NCI-H82 treated with DMSO at 0.1 percent for 48 hours (cell line): Measurements from ENCODE around the gene ANKRD11.
A peak's percentile ranks its signal among the peaks of the same experiment; 100 is the strongest.

ENCODE experiments used
- DNase-seq: peaks from one replicate; lab custom pipeline; 2025; ENCODE audit not compliant: unreplicated experiment; lab: John Stamatoyannopoulos, UW

The ANKRD11 gene

DNA sequence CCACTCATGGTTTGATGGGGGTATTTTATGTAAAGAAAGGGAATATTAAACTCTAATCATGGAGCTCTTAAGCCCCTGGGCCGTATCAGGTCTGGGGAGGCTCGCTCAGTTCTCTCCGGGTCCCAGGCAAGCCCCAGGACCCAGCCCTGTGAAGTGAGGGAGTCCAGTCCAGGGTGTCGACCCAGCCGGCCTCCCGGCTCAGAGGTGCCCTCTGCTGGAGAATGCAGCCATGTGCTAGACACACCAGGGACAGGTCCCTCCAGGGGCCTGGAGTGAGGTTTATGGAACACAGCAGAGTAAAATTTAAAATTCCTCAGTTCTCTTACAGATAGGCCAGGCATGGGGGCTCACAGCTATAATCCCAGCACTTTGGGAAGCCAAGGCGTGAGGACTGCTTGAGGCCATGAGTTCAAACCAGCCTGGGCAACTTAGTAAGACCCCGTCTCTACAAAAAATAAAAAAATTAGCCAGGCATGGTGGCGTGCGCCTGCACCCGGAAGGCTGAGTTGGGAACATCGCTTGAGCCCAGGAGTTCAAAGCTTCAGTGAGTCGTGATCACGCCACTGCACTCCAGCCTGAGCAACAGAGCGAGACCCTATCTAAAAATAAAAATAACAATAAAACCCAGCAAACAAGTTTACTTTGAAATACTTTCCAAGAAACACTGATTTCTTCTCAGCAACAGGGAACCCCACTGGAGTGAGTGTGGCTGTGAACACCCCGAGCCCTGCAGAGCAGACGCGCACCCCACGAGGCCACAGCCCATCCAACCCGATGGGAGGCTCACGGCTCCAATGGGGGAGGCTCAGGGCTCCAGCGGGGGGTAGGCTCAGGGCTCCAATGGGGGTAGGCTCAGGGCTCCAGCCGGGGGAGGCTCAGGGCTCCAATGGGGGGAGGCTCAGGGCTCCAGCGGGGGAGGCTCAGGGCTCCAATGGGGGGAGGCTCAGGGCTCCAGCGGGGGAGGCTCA is 200.6 kb downstream of the ANKRD11 start:
- peak; percentile 10 for DNase-seq

GRCh38 chr16:89288966-89289365 is 201.4 kb downstream of the ANKRD11 start:
- DNase-seq, result no peak

GRCh38 chr16:89288577-89288844 is 201.8 kb downstream of the ANKRD11 start:
- no peak for DNase-seq

GRCh38 chr16:89287777-89288576 is 202.4 kb downstream of the ANKRD11 start:
- no peak for DNase-seq

GRCh38 chr16:89286096-89286495 is 204.3 kb downstream of the ANKRD11 start:
- DNase-seq, result no peak

DNA sequence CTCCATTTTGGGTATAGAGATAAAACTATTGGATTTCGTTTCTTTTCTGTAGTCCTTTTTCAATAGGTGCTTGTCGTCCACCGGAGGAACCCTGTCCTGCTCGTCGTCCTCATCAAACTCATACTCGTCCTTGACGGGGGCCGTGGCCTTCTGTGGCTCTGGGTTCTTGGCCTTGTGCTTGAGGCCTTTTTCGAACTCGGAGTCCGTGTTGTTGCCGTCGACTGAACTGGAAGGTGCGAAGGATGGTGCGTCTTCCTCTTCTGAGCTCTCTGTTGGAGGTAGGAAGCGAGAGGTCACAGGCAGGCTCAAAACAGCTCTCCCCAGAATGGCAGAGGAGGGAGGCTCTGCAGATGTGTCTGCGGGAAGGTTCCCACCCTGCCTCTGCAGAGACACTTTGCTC is 205.0 kb downstream of the ANKRD11 start:
- no peak for DNase-seq

- no peak for DNase-seq
Measured at GRCh38 chr16:89283449-89283848, 206.9 kb downstream of the ANKRD11 start.

DNA sequence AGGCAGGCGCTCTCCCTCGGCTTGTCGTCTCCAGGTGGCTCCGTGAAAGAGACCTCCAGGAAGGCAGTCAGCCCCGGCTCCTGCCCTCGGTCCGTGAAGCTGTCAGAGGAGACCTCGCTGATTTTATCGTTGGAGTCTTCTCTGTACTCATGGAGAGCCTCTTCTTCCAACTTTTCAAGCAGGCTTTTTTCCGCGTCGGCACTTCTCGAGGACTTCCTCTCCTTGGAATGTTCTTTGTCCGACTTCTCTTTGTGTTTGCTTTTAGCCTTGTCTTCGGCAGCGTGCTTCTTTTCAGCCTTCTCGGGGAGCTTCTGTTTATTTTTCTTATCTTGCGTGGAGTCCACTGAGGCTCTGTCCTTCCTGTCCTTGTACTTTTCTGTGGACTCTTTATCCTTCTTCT is 207.8 kb downstream of the ANKRD11 start:
- no peak for DNase-seq

GRCh38 chr16:89281829-89282228 is 208.5 kb downstream of the ANKRD11 start:
- no peak for DNase-seq

DNA sequence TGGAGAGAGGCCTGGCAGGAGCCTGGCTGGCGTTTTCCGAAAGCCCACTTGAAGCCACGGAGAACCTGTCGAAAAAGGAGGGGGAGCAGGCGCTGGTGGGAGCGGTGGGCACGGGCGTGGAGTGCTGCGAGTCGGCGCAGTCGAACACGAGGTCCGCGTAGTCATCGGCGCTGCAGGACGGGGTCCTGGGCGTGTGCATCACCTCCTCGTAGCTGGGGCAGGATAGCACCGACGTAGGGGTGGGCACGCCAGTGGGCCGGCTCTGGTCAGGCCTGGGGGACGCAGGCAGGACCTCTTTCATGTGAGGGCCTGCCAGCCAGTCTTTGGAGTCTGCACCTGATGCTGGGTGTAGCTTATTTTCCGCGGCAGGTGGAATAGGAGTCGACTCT is 209.2 kb downstream of the ANKRD11 start:
- no peak for DNase-seq

GRCh38 chr16:89280546-89281188 is 209.7 kb downstream of the ANKRD11 start:
- no peak for DNase-seq

DNA sequence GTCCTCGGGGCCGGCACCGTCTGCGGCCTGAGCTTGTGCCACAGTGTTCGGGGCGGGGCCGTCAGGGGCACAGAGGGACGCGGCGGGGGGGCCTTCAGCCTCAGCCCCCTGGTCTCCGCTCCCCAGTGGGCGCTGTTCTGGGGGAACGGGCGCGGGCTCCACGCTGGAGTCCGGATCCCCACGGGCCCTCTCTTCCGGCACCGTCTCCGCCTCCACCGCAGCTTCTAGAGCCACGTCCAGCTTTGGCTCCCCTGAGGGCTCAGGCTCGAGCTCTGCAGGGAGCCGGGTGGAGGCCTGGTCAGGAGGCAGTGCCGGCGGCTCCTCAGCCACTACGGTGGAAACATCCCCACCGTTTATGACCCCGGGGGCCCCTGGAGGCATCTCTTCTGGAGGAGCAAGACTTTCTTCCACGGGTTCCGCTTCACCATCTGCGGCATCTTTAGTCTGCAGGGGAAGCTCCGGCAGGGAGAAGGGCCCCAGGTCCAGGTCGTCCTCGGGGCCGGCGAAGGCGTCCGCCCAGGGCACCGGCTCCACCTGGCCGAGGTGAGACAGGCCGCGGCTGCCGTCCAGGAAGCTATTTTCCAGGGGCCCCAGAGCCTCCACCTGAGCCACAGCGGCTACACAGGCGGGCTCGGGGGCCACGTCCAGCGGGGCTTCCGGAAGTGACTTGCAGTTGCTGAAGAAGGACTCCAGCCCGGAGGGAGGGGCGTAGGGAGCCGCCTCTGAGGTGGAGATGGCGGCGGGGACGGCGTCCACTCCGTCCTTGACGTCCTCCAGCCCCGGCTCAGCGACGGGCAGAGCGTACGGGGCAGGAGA is 210.5 kb downstream of the ANKRD11 start:
- no peak for DNase-seq

GRCh38 chr16:89278441-89279240 is 211.7 kb downstream of the ANKRD11 start:
- DNase-seq, result no peak

DNA sequence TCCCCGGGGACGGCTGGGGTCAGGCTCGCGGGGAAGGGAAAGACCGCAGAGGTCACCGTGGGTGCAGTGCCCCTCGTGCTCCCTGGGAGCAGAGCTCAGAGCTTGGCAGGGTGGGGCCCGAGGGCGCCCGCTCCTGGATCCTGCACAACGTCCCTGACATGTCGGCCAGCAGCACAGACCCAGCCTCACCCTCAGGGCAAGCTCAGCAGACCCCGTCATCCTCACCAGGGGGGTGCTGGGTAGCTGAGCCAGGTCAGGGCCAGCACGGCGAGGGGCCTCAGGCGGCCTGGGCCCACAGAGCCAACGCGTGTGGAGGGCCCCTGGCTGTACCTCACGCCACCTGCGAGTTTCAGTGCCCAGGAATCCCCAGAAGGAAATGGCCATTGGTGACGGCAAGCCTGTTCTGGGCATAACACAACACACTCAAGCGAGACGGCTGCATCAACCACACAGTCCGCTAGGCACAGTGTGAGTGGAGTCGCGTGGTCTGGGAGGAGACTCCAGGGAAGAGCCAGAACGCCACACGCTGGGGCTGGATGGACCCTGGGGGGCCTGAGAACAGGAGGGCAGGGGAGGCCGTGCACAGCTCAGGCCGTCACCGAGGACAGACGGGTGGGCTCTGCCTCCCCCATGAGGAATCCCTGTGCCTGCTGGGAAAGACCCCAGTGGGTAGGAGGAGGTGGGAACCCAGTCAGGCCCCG is 212.6 kb downstream of the ANKRD11 start:
- DNase-seq, result no peak

- no peak for DNase-seq
Measured at GRCh38 chr16:89277049-89277448, 213.3 kb downstream of the ANKRD11 start.

DNA sequence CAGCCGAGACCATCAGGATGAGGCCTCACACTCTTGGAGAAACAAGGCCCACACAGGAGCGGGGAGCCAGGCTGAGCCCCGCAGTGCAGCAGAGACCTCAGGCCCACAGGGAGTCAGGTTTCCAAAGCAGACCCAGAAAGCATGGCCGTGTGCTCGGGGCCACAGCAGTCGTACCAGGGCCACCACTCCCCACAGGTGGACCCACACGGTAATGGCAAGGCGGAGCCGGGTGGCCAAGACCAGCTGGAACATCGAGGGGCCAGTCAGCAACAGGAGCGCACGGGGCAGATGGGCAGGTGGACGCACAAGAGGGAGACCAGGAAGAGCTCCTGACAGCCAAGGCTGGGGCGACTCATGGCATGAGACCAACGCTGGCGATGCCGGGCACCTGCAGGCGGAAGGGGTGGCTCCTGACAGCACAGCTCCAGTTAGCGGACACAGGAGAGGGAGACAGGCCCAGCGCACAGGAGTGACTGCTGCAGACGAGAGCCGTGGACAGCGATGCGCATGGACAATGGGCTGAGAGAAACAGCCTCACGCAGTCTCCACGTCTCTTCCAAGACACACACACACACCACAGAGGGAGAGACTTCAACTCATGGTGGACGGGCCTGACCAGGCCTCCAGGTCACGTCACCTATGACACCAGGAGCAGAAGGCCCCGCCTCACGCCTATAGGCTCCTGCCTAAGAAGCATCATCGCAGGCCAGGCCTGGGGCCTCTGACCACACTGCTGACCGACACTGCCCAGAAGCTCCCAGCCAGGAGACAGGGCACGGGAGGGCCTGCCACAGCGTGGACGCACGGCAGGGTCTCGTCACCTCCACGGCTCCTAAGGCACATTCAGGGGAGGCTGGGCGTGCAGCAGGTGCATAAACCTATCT is 214.3 kb downstream of the ANKRD11 start:
- no peak for DNase-seq

- no peak for DNase-seq
Measured at GRCh38 chr16:89275284-89275584, 215.1 kb downstream of the ANKRD11 start.

DNA sequence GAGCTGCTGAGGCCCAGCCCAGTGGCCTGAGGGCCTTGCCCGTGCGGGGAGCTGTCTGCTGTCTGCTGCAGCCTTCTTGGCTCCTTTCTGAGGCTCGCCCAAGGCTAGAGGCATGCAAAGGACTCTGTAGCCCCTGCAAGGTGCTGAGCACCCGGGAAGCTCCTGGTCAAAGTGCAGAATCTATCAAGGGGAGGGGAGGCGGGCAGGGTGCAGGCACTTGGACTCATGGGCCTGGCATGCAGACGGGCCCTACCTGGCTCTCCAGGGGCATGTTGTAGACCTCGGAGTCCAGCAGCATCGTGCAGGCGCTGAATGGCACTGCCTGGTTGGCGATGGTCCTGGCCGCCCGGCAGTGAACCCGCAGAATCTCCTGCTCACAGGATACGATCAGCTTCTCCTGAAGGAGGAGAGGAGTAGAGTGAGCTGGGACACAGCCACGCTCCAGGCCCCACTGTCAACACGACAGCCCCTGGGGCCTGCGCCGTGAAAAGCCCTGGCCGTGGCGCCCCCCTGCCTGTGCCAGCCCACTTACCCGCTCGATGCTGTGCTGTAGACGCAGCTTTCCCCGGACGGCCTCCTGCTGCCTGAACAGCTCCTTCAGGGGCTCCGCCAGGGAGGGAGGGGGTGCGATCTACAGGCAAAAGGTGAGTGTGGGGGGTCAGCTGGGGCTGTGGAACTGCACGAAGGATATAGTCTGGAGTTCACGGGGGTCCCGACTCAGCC is 215.6 kb downstream of the ANKRD11 start:
- no peak for DNase-seq
